ENCODE measurements around the gene PRXL2B. TPM values are rescaled to one million over a fixed set of nuclear protein-coding genes. Genes with fewer than 3 reads are reported as not detected.

PRXL2B gene
- total and polyA plus RNA-seq, 2 donors (not counting 1 experiment from before 2014, with no cell fraction given): 11.7 to 13.8 TPM

- Histone ChIP-seq H3K79me2 (ENCODE audit: control insufficient read depth, insufficient read depth, low read length) (no peaks in the 10 kb centered on the region), H2AFZ (ENCODE audit: low read length) (no peak overlapping the region), H3K27ac (ENCODE audit: insufficient read depth, low read length) (no peak overlapping the region), H3K4me2 (ENCODE audit: extremely low read depth, insufficient read depth, low read length) (no peak overlapping the region), H3K4me1 (ENCODE audit: control insufficient read depth, extremely low read depth, insufficient read depth, low read length) (no peaks in the 10 kb centered on the region), H3K36me3 (ENCODE audit: control insufficient read depth, insufficient read depth, low read length) (no peaks in the 10 kb centered on the region), H3K4me3 (replicated peaks in 1 of 4; ENCODE audit: control extremely low read depth in 1 of 4, insufficient read depth in 1 of 4, low read depth in 3 of 4, low read length in 4 of 4) (no peak overlapping the region), H3K9ac (ENCODE audit: insufficient read depth, low read length) (no peak overlapping the region), H3K27me3 (ENCODE audit: control insufficient read depth, insufficient read depth, low read length) (no peaks in the 10 kb centered on the region), H3K9me3 (ENCODE audit: control insufficient read depth, insufficient read depth, low read depth, low read length) (peaks cover 7% of the 10 kb centered on the region), H4K20me1 (ENCODE audit: control insufficient read depth, extremely low read depth, insufficient read depth, low read length) (no peaks in the 10 kb centered on the region)
- TF ChIP-seq EZH2 (IDR thresholded peaks at IDR 0.05; ENCODE audit: low read length, missing control alignments): no peak
- TF ChIP-seq CTCF (conservative IDR thresholded peaks at IDR 0.05 in 1 of 2, IDR thresholded peaks at IDR 0.05 in 1 of 2; ENCODE audit: low read depth in 1 of 2, low read length in 2 of 2): no peak
- no peak for DNase-seq (ENCODE audit: low read depth in 2 of 2)
Measured at GRCh38 chr1:2633366-2633935, 46.9 kb downstream of the PRXL2B start.

- no peak for DNase-seq (ENCODE audit: low read depth in 2 of 2)
- H2AFZ ChIP-seq (ENCODE audit: low read length): no peak overlapping the region
- no peaks in the 10 kb centered on the region for H3K27me3 ChIP-seq (ENCODE audit: control insufficient read depth, insufficient read depth, low read length)
- peaks cover 7% of the 10 kb centered on the region for H3K9me3 ChIP-seq (ENCODE audit: control insufficient read depth, insufficient read depth, low read depth, low read length)
- no peaks in the 10 kb centered on the region for H4K20me1 ChIP-seq (ENCODE audit: control insufficient read depth, extremely low read depth, insufficient read depth, low read length)
- TF ChIP-seq EZH2 (IDR thresholded peaks at IDR 0.05; ENCODE audit: low read length, missing control alignments) (no peak), CTCF (conservative IDR thresholded peaks at IDR 0.05 in 1 of 2, IDR thresholded peaks at IDR 0.05 in 1 of 2; ENCODE audit: low read depth in 1 of 2, low read length in 2 of 2) (no peak)
- no peaks in the 10 kb centered on the region for H3K36me3 ChIP-seq (ENCODE audit: control insufficient read depth, insufficient read depth, low read length)
- no peak overlapping the region for H3K4me2 ChIP-seq (ENCODE audit: extremely low read depth, insufficient read depth, low read length)
- H3K4me3 ChIP-seq (replicated peaks in 1 of 4; ENCODE audit: control extremely low read depth in 1 of 4, insufficient read depth in 1 of 4, low read depth in 3 of 4, low read length in 4 of 4): no peak overlapping the region
- no peak overlapping the region for H3K27ac ChIP-seq (ENCODE audit: insufficient read depth, low read length)
- no peaks in the 10 kb centered on the region for H3K79me2 ChIP-seq (ENCODE audit: control insufficient read depth, insufficient read depth, low read length)
- no peak overlapping the region for H3K9ac ChIP-seq (ENCODE audit: insufficient read depth, low read length)
- H3K4me1 ChIP-seq (ENCODE audit: control insufficient read depth, extremely low read depth, insufficient read depth, low read length): no peaks in the 10 kb centered on the region
Measured at GRCh38 chr1:2633936-2634491, 47.4 kb downstream of the PRXL2B start.

GRCh38 chr1:2635361-2636010 is 48.9 kb downstream of the PRXL2B start:
- H3K27me3 ChIP-seq (ENCODE audit: control insufficient read depth, insufficient read depth, low read length): no peaks in the 10 kb centered on the region
- no peaks in the 10 kb centered on the region for H3K36me3 ChIP-seq (ENCODE audit: control insufficient read depth, insufficient read depth, low read length)
- no peak overlapping the region for H3K4me2 ChIP-seq (ENCODE audit: extremely low read depth, insufficient read depth, low read length)
- H3K9me3 ChIP-seq (ENCODE audit: control insufficient read depth, insufficient read depth, low read depth, low read length): peaks cover 4% of the 10 kb centered on the region
- no peak overlapping the region for H3K9ac ChIP-seq (ENCODE audit: insufficient read depth, low read length)
- no peak overlapping the region for H2AFZ ChIP-seq (ENCODE audit: low read length)
- no peaks in the 10 kb centered on the region for H4K20me1 ChIP-seq (ENCODE audit: control insufficient read depth, extremely low read depth, insufficient read depth, low read length)
- H3K4me1 ChIP-seq (ENCODE audit: control insufficient read depth, extremely low read depth, insufficient read depth, low read length): no peaks in the 10 kb centered on the region
- TF ChIP-seq EZH2 (IDR thresholded peaks at IDR 0.05; ENCODE audit: low read length, missing control alignments) (no peak), CTCF (conservative IDR thresholded peaks at IDR 0.05 in 1 of 2, IDR thresholded peaks at IDR 0.05 in 1 of 2; ENCODE audit: low read depth in 1 of 2, low read length in 2 of 2) (no peak)
- H3K27ac ChIP-seq (ENCODE audit: insufficient read depth, low read length): no peak overlapping the region
- H3K4me3 ChIP-seq (replicated peaks in 1 of 4; ENCODE audit: control extremely low read depth in 1 of 4, insufficient read depth in 1 of 4, low read depth in 3 of 4, low read length in 4 of 4): no peak overlapping the region
- DNase-seq (ENCODE audit: low read depth in 2 of 2): no peak
- H3K79me2 ChIP-seq (ENCODE audit: control insufficient read depth, insufficient read depth, low read length): no peaks in the 10 kb centered on the region
